Measurements from ENCODE around the gene HEATR5A.

HEATR5A gene

DNA sequence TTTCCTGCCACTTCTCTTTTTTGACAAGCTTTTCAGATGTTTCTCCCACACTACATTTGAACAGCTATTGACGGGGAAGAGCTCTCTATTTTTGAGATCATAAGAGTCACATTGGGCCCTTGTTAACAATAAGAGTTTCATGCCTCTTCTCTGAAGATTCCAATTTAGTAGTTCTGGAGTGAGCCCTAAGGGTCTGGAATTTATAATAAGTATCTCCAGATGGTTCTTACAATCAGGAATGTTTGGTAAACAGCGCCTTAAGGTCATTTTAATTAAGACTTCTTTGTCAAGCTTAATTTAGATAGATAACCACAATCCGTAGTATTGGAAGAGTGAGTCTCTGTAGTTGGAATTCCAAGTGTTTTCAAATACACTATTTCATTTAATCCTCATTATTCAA, 152.1 kb downstream of the HEATR5A start:
- no peaks in the 10 kb centered on the region for H4K20me1 ChIP-seq (ENCODE audit: insufficient read depth, low read length)
- ATAC-seq (ENCODE audit: insufficient read depth, low read depth) (no peak), DNase-seq (no peak)
- no peak overlapping the region for H2AFZ ChIP-seq (ENCODE audit: low read depth, low read length)
- TF ChIP-seq EZH2 (IDR thresholded peaks at IDR 0.05; ENCODE audit: borderline replicate concordance, low read depth, low read length, severe bottlenecking) = no peak
- TF ChIP-seq, protein P1, sequence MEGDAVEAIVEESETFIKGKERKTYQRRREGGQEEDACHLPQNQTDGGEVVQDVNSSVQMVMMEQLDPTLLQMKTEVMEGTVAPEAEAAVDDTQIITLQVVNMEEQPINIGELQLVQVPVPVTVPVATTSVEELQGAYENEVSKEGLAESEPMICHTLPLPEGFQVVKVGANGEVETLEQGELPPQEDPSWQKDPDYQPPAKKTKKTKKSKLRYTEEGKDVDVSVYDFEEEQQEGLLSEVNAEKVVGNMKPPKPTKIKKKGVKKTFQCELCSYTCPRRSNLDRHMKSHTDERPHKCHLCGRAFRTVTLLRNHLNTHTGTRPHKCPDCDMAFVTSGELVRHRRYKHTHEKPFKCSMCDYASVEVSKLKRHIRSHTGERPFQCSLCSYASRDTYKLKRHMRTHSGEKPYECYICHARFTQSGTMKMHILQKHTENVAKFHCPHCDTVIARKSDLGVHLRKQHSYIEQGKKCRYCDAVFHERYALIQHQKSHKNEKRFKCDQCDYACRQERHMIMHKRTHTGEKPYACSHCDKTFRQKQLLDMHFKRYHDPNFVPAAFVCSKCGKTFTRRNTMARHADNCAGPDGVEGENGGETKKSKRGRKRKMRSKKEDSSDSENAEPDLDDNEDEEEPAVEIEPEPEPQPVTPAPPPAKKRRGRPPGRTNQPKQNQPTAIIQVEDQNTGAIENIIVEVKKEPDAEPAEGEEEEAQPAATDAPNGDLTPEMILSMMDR (IDR thresholded peaks at IDR 0.05; ENCODE audit: borderline replicate concordance, extremely low read depth, low read length, poor library complexity, severe bottlenecking) = no peak
- H3K9ac ChIP-seq (ENCODE audit: low read depth, low read length) = no peak overlapping the region
- H3K9me3 ChIP-seq (ENCODE audit: insufficient read depth, low read length, severe bottlenecking) = peaks cover 19% of the 10 kb centered on the region
- H3K27me3 ChIP-seq (ENCODE audit: insufficient read depth, low read length, poor library complexity) = no peaks in the 10 kb centered on the region
- H3K4me1 ChIP-seq (ENCODE audit: insufficient read depth, low read length) = no peaks in the 10 kb centered on the region
- no peak overlapping the region for H3K4me2 ChIP-seq (ENCODE audit: insufficient read depth, low read length)
- no peaks in the 10 kb centered on the region for H3K36me3 ChIP-seq (ENCODE audit: insufficient read depth, low read length)
- no peak overlapping the region for H3K4me3 ChIP-seq (ENCODE audit: low read depth in 1 of 2, low read length in 2 of 2)
- no peak overlapping the region for H3K27ac ChIP-seq (ENCODE audit: low read length)
- no peaks in the 10 kb centered on the region for H3K79me2 ChIP-seq (ENCODE audit: insufficient read depth, low read length)

DNA sequence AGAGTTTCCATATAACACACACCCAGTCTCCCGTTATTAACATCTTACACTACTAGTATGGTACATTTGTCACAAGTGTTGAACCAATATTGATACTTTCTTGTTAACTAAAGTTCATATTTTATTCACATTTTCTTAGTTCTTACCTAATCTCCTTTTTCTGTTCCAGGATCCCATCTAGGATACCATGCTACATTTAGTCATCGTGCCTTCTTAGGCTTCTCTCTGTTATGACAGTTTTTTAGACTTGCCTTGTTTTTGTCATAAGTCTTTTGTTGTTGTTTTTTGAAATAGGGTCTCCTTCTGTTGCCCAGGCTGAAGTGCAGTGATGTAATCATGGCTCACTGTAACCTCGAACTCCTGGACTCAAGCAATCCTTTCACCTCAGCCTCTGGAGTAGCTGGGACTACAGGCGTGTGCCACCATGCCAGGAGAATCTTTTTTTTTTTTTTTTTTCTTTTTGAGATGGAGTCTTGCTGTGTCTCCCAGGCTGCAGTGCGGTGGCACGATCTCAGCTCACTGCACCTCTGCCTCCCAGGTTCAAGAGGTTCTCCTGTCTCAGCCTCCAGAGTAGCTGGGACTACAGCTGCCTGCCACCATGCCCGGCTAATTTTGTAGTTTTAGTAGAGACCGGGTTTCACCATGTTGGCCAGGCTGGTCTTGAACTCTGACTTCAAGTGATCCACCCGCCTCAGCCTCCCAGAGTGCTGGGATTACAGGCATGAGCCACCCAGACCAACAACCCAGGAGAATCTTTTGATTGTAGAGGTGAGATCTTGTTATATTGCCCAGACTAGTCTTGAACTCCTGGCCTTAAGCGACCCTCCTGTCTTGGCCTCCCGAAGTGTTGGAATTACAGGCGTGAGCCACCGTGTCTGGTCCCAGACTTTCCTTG, 153.7 kb downstream of the HEATR5A start:
- Histone ChIP-seq H2AFZ (ENCODE audit: low read depth, low read length) (no peak overlapping the region), H3K79me2 (ENCODE audit: insufficient read depth, low read length) (no peaks in the 10 kb centered on the region), H3K27me3 (ENCODE audit: insufficient read depth, low read length, poor library complexity) (no peaks in the 10 kb centered on the region), H3K9ac (ENCODE audit: low read depth, low read length) (no peak overlapping the region), H3K27ac (ENCODE audit: low read length) (no peak overlapping the region), H3K4me2 (ENCODE audit: insufficient read depth, low read length) (no peak overlapping the region), H3K4me1 (ENCODE audit: insufficient read depth, low read length) (no peaks in the 10 kb centered on the region), H3K9me3 (ENCODE audit: insufficient read depth, low read length, severe bottlenecking) (peaks cover 19% of the 10 kb centered on the region), H3K4me3 (ENCODE audit: low read depth in 1 of 2, low read length in 2 of 2) (no peak overlapping the region), H4K20me1 (ENCODE audit: insufficient read depth, low read length) (no peaks in the 10 kb centered on the region), H3K36me3 (ENCODE audit: insufficient read depth, low read length) (no peaks in the 10 kb centered on the region)
- no peak for TF ChIP-seq EZH2 (IDR thresholded peaks at IDR 0.05; ENCODE audit: borderline replicate concordance, low read depth, low read length, severe bottlenecking)
- TF ChIP-seq, protein P1 (IDR thresholded peaks at IDR 0.05; ENCODE audit: borderline replicate concordance, extremely low read depth, low read length, poor library complexity, severe bottlenecking) = no peak
- no peak for DNase-seq
- no peak for ATAC-seq (ENCODE audit: insufficient read depth, low read depth)

DNA sequence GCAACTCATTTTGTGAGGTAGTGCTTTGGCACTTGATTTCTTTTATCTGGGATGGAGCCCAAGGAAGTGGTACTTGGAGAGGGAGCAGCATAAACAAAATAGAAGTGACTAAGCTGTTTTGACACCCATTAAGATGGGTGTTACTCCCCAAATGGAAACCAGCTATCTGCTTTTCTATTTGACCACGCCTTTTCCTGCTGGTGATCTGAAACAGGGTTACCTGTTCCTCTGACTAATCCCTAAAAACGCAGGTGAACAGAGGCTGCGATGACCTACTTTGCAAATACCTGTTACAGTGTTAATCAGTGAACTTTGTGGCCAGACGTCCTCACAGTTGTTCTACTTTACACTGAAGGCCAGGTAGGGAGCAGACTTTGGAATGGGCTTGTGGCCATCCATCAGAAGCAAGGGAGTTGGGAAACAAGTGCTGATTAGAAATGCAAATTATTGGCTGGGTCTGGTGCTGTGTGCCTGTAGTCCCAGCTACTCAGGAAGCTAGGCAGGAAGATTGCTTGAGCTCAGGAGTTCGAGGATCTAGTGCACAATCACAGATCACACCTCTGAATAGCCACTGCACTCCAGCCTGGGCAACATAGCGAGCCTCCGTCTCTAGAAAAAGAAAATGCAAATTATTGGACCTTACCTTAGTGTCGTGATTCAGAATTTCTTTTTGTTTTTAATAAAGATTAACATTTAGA, 154.5 kb downstream of the HEATR5A start:
- Histone ChIP-seq H3K4me1 (ENCODE audit: insufficient read depth, low read length) (no peaks in the 10 kb centered on the region), H4K20me1 (ENCODE audit: insufficient read depth, low read length) (no peaks in the 10 kb centered on the region), H2AFZ (ENCODE audit: low read depth, low read length) (no peak overlapping the region), H3K9me3 (ENCODE audit: insufficient read depth, low read length, severe bottlenecking) (peaks cover 19% of the 10 kb centered on the region), H3K79me2 (ENCODE audit: insufficient read depth, low read length) (no peaks in the 10 kb centered on the region), H3K4me3 (ENCODE audit: low read depth in 1 of 2, low read length in 2 of 2) (no peak overlapping the region), H3K9ac (ENCODE audit: low read depth, low read length) (no peak overlapping the region), H3K27ac (ENCODE audit: low read length) (no peak overlapping the region), H3K27me3 (ENCODE audit: insufficient read depth, low read length, poor library complexity) (no peaks in the 10 kb centered on the region), H3K4me2 (ENCODE audit: insufficient read depth, low read length) (no peak overlapping the region), H3K36me3 (ENCODE audit: insufficient read depth, low read length) (no peaks in the 10 kb centered on the region)
- TF ChIP-seq, protein P1 (IDR thresholded peaks at IDR 0.05; ENCODE audit: borderline replicate concordance, extremely low read depth, low read length, poor library complexity, severe bottlenecking) = no peak
- TF ChIP-seq EZH2 (IDR thresholded peaks at IDR 0.05; ENCODE audit: borderline replicate concordance, low read depth, low read length, severe bottlenecking) = no peak
- no peak for DNase-seq
- no peak for ATAC-seq (ENCODE audit: insufficient read depth, low read depth)
